Nephron (organoid): Measurements from ENCODE around the gene ZNF79.

Experiments used
- H3K27ac Mint-ChIP-seq, 3 experiments: 2 replicates each; pipeline ENCODE4 v1.8.0; 2020; ENCODE audit warnings: mixed read lengths in 3 of 3, mild to moderate bottlenecking in 2 of 3, moderate library complexity in 1 of 3
- H3K27me3 Mint-ChIP-seq: 2 replicates; pipeline ENCODE4 v1.8.0; 2021; ENCODE audit warnings: low read depth, mild to moderate bottlenecking, moderate library complexity, mixed read lengths
- H3K36me3 Mint-ChIP-seq: 2 replicates; pipeline ENCODE4 v1.8.0; 2020; ENCODE audit warnings: low read depth, mixed read lengths
- H3K4me1 Mint-ChIP-seq: 2 replicates; pipeline ENCODE4 v1.8.0; 2020; ENCODE audit warnings: mixed read lengths
- H3K4me3 Mint-ChIP-seq, 3 experiments: 2 replicates each; pipeline ENCODE4 v1.8.0; 2020; ENCODE audit warnings: mild to moderate bottlenecking in 3 of 3, mixed read lengths in 3 of 3, moderate library complexity in 2 of 3
- H3K9me3 Mint-ChIP-seq: 2 replicates; pipeline ENCODE4 v1.8.0; 2020; ENCODE audit warnings: mixed read lengths
- CTCF ChIP-seq, 3 experiments: fragments of 200-600 bp; sonication (generic); IDR thresholded peaks; one replicate each; pipeline ENCODE4 v1.5.0; 2021; ENCODE audit warnings: antibody characterized with exemption in 3 of 3; ENCODE audit not compliant: unreplicated experiment in 3 of 3

ZNF79 gene

GRCh38 chr9:127386249-127386648, 37.9 kb upstream of the ZNF79 start:
- H3K27me3 Mint-ChIP-seq: peaks cover 12% of the 10 kb centered on the region
- H3K27ac Mint-ChIP-seq: no peak overlapping the region
- TF ChIP-seq CTCF (IDR thresholded peaks at IDR 0.05; ENCODE audit: unreplicated experiment in 3 of 3): no peak
- no peak overlapping the region for H3K4me3 Mint-ChIP-seq
- no peaks in the 10 kb centered on the region for H3K9me3 Mint-ChIP-seq
- H3K36me3 Mint-ChIP-seq: no peaks in the 10 kb centered on the region
- H3K4me1 Mint-ChIP-seq: peaks cover 20% of the 10 kb centered on the region

- Mint-ChIP-seq H3K27me3 (peaks cover 12% of the 10 kb centered on the region), H3K4me3 (no peak overlapping the region)
- no peak for TF ChIP-seq CTCF (IDR thresholded peaks at IDR 0.05; ENCODE audit: unreplicated experiment in 3 of 3)
Observed at GRCh38 chr9:127386981-127387380, 37.2 kb upstream of the ZNF79 start.

GRCh38 chr9:127388037-127388855, 35.9 kb upstream of the ZNF79 start:
- TF ChIP-seq CTCF (IDR thresholded peaks at IDR 0.05; ENCODE audit: unreplicated experiment in 3 of 3): no peak
- Mint-ChIP-seq H3K27me3 (peaks cover 12% of the 10 kb centered on the region), H3K36me3 (peaks cover 6% of the 10 kb centered on the region), H3K27ac (peak overlapping the region; percentile 84 to 92 (median 91)), H3K4me1 (peaks cover 23% of the 10 kb centered on the region), H3K9me3 (no peaks in the 10 kb centered on the region), H3K4me3 (peak overlapping the region in 1 of 3 experiments; percentile 6)

More at GRCh38 chr9:127386981-127387380, 37.2 kb upstream of the ZNF79 start:
- no peaks in the 10 kb centered on the region for H3K9me3 Mint-ChIP-seq
- no peak overlapping the region for H3K27ac Mint-ChIP-seq
- peaks cover 2% of the 10 kb centered on the region for H3K36me3 Mint-ChIP-seq
- peaks cover 20% of the 10 kb centered on the region for H3K4me1 Mint-ChIP-seq

- Mint-ChIP-seq H3K4me1 (peaks cover 26% of the 10 kb centered on the region), H3K36me3 (peaks cover 6% of the 10 kb centered on the region), H3K9me3 (no peaks in the 10 kb centered on the region), H3K27me3 (peaks cover 12% of the 10 kb centered on the region), H3K4me3 (peak overlapping the region in 1 of 3 experiments; percentile 6), H3K27ac (peak overlapping the region; percentile 84 to 92 (median 91))
- TF ChIP-seq CTCF (IDR thresholded peaks at IDR 0.05; ENCODE audit: unreplicated experiment in 3 of 3): no peak
Observed at GRCh38 chr9:127388856-127389238, 35.3 kb upstream of the ZNF79 start.

- Mint-ChIP-seq H3K4me1 (peaks cover 27% of the 10 kb centered on the region), H3K36me3 (peaks cover 6% of the 10 kb centered on the region), H3K9me3 (no peaks in the 10 kb centered on the region), H3K4me3 (no peak overlapping the region), H3K27me3 (peaks cover 6% of the 10 kb centered on the region), H3K27ac (peak overlapping the region; percentile 84 to 92 (median 91))
- no peak for TF ChIP-seq CTCF (IDR thresholded peaks at IDR 0.05; ENCODE audit: unreplicated experiment in 3 of 3)
Observed at GRCh38 chr9:127389381-127390247, 34.6 kb upstream of the ZNF79 start.
